GM18505 (cell line): ENCODE results near the gene VSNL1.
A peak's percentile ranks its signal among the peaks of the same experiment; 100 is the strongest.

Source experiments
- ATAC-seq: cut with Tn5 transposase; IDR thresholded peaks from one replicate; pipeline ENCODE4 v1.9.1; 2021; ENCODE audit not compliant: unreplicated experiment
- POLR2A ChIP-seq: IDR thresholded peaks from 4 replicates; pipeline ENCODE4 v1.6.1; 2011; ENCODE audit warnings: borderline replicate concordance; ENCODE audit not compliant: insufficient read depth, insufficient read length; ENCODE audit errors: extremely low read depth

VSNL1 gene

DNA sequence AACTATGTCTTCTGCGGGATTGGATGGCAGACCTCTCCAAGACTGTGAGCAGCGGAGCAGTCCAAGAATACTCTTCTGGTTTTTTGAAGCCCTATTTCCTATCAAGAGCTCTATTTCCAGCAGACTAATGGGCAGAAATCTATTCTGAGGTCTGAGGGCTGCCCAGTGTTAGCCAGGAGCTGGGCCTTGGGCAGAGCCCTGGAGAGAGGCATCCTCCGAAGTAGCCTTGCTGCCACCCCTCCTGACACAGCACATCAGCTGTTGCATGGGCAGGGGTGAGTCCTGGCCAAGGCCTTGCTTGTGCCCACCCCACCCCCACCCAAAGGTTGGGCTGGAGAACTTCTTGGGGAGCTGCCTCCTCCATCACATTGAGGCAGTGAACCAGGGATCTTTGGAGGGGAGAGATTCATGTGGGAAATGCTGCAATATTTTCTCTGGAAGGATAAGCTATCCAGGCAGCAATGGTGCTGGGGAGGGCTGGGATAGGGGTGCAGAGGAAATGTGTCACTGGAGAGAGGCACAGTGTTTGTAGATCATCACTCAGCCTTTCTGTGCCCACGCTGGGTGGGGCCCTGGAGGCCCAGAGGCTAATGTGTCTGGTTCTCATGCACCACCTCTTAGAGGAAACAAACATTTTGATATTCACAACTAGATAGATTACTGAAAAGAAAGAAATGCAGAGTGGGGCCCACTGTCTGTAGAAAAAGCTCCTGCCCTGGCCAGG is 104.7 kb downstream of the VSNL1 start:
- no peak for ATAC-seq
- no peak for TF ChIP-seq POLR2A

DNA sequence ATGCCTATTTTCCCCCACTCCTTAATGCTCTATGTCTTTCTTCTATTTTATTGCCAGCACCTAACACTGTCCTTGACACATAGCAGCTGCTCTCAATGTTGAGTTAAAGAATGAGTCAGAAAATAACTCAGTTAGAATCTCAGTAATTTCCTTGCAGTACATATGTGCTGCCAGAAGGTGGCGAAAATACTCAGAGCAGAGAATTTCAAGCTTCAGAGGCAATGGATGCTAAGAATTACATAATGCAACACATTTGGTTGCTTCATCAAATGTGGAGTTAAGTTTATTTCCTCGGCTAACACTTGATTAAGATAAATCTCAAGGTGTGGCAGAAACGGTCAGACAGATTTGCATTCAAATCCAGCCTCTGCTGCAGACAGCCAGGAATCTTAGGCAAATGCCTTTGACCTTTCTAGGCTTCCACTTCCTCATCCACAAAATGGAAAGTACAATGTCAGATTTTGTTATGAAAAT is 105.6 kb downstream of the VSNL1 start:
- ATAC-seq: peak; percentile 81
- TF ChIP-seq POLR2A: no peak

GRCh38 chr2:17646838-17647701 is 106.6 kb downstream of the VSNL1 start:
- ATAC-seq: no peak
- TF ChIP-seq POLR2A: no peak

DNA sequence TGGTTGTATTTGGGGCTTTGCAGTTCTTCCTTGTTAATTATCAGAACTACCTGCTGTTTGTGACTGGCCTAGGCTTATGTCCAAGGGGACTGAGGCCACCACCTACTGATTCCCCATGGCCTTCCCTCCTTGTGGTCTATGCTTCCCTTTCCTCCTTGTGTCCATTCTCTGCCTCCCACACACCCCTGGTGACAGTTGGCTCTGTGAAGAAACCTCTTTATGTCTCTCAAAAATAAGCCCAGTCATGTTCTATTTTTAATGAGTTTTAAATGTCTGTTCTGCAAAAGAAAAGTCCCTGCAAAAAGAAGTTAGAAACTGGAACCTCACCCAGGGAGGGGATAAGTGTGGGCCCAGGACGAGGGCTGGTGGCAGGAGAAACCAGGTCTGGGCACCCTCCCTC is 108.1 kb downstream of the VSNL1 start:
- no peak for ATAC-seq
- no peak for TF ChIP-seq POLR2A

- ATAC-seq: no peak
- TF ChIP-seq POLR2A: no peak
Observed at GRCh38 chr2:17649026-17649425, 108.5 kb downstream of the VSNL1 start.

GRCh38 chr2:17652681-17653394 is 112.3 kb downstream of the VSNL1 start:
- ATAC-seq: no peak
- no peak for TF ChIP-seq POLR2A

DNA sequence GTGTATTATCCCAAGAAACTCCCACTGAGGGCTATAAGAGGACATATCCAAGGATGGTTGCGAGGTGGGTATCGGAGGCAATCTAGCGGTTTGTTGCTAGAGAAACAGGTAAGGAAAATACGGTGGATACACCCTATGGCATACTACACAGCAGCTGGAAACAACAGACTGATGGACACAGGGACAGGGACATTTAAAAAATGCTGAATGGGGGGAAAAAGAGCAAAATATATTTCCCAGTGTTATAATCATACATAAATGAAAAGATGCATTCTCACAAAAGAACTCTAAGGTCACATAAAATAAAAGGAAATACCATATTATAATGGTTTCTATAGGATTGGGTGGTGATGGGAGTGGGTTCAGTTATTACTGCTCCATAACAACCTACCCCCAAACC is 117.3 kb downstream of the VSNL1 start:
- TF ChIP-seq POLR2A: no peak

GRCh38 chr2:17658251-17658843 is 117.9 kb downstream of the VSNL1 start:
- TF ChIP-seq POLR2A: no peak
- ATAC-seq: peak; percentile 59

More for the DNA sequence above, 117.3 kb downstream of the VSNL1 start:
- no peak for ATAC-seq

DNA sequence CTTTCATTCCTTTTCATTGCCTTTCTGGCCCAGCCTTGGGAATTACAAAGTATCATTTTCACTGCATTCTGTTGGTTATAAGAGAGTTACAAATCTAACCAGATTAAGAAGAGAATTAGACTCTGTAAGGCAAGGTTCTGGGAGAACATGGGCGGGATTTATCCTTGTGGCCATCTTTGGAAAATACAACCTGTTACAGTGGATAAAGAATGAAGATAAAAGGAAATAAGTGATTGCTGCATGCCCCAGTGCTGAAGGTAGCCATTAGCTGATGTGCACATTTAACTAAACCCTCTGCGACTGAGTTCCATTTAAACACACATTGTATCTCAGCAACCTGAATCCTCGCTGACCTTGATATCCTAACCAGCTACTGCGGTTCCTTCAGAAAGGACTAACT is 119.7 kb downstream of the VSNL1 start:
- TF ChIP-seq POLR2A: no peak
- ATAC-seq: no peak

- TF ChIP-seq POLR2A: no peak
- no peak for ATAC-seq
Observed at GRCh38 chr2:17661460-17661859, 121.0 kb downstream of the VSNL1 start.

DNA sequence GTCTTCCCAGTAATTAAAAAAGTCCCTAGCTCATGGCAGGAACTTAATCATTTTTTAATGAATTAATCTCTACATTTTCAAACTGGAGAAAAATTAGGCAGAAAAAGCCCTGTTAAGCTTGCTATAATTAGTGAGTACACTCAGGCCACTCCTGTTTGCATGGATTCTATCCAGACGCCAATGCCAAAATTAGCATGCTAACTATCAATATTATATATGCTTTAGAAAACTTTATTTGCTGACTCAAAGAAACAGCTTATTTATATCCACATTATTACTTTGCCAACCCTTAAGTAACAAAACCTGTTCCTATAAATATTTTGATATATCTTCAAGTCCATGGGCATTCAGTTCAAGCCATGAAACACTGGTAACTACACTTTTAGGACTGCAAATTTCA is 122.2 kb downstream of the VSNL1 start:
- TF ChIP-seq POLR2A: no peak
- ATAC-seq: no peak

- ATAC-seq: no peak
- TF ChIP-seq POLR2A: no peak
Observed at GRCh38 chr2:17664534-17664933, 124.0 kb downstream of the VSNL1 start.

DNA sequence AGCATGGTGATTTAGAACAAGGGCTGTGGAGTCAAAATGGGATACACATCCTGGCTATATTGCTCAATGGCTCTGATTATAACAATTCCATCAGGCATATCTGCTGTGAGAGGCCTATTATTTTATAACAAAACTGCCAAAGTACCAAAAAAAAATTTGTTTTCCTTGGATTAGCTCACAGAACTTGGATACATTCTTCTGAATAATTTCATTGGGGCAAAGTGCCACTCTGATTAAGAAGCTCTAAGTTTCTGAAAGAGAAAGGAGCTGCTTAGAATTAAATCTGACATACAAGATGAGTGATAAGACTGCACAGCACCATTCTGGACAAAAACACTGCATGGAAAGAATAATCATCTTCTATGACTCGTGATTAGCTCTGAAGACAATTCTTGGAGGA is 127.4 kb downstream of the VSNL1 start:
- no peak for ATAC-seq
- no peak for TF ChIP-seq POLR2A
